Loucy (cell line): Measurements from ENCODE around the gene RBM11.

Experiments used
- CTCF ChIP-seq: fragments of 200-600 bp; sonication (generic); conservative IDR thresholded peaks from 2 replicates; pipeline ENCODE4 v1.5.1; 2014; ENCODE audit warnings: mild to moderate bottlenecking, antibody characterized with exemption, low read length
- EZH2phosphoT487 ChIP-seq: fragments of 200-600 bp; IDR thresholded peaks from 2 replicates; pipeline ENCODE4 v1.6.1; 2018; ENCODE audit warnings: antibody characterized with exemption, mild to moderate bottlenecking, moderate library complexity, borderline replicate concordance

- TF ChIP-seq CTCF = no peak
- TF ChIP-seq EZH2phosphoT487 = no peak
These were observed 55.1 kb downstream of the RBM11 start for GRCh38 chr21:14271053-14271452.
